Measurements from ENCODE around the gene HYCC2.

Gene HYCC2

DNA sequence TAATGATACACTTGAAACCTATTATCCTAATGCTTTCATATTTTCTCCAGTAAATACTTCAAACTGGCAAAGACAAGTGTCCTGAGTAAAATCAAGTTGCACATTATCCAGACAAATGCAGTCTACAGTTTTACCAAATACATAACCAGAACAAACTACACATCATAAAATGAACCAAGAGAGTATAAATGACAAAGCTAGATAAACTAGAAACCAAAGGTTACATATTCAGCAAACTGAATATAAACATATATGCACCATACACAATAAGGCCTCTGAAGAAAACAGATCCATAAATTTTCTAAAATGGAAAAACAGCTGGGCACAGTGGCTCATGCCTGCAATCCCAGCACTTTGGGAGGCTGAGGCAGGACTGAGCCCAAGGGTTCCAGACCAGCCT lies 47.0 kb downstream of the HYCC2 start:
- DNase-seq (ENCODE audit: insufficient read length, low spot score) (no peak), FAIRE-seq (no peak)
- TF ChIP-seq, protein P1, sequence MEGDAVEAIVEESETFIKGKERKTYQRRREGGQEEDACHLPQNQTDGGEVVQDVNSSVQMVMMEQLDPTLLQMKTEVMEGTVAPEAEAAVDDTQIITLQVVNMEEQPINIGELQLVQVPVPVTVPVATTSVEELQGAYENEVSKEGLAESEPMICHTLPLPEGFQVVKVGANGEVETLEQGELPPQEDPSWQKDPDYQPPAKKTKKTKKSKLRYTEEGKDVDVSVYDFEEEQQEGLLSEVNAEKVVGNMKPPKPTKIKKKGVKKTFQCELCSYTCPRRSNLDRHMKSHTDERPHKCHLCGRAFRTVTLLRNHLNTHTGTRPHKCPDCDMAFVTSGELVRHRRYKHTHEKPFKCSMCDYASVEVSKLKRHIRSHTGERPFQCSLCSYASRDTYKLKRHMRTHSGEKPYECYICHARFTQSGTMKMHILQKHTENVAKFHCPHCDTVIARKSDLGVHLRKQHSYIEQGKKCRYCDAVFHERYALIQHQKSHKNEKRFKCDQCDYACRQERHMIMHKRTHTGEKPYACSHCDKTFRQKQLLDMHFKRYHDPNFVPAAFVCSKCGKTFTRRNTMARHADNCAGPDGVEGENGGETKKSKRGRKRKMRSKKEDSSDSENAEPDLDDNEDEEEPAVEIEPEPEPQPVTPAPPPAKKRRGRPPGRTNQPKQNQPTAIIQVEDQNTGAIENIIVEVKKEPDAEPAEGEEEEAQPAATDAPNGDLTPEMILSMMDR (IDR thresholded peaks at IDR 0.05; ENCODE audit: insufficient read depth, missing control alignments): no peak

GRCh38 chr2:201021914-201022313 lies 49.6 kb downstream of the HYCC2 start:
- TF ChIP-seq, protein P1 (IDR thresholded peaks at IDR 0.05; ENCODE audit: insufficient read depth, missing control alignments): no peak
- FAIRE-seq: no peak
- no peak for DNase-seq (ENCODE audit: insufficient read length, low spot score)
